H9 (cell line): Measurements from ENCODE around the gene GPR151. TPM values are rescaled to one million over a fixed set of nuclear protein-coding genes. Genes with fewer than 3 reads are reported as not detected.

ENCODE experiments used
- DNase-seq: peaks from one replicate; pipeline ENCODE4 v3.0.0-alpha.2; 2017
- H2AFZ ChIP-seq: one replicate; pipeline ENCODE4 v1.6.1; 2013; ENCODE audit warnings: mild to moderate bottlenecking, low read length, control low read depth, moderate library complexity
- H2AK5ac ChIP-seq: 2 replicates; pipeline ENCODE4 v1.6.1; 2013; ENCODE audit warnings: low read length, control low read depth, mixed read lengths; ENCODE audit not compliant: insufficient read length
- H2BK120ac ChIP-seq: one replicate; pipeline ENCODE4 v1.6.1; 2013; ENCODE audit warnings: low read depth, mild to moderate bottlenecking, low read length, control low read depth, inconsistent platforms; ENCODE audit not compliant: poor library complexity, severe bottlenecking
- H2BK12ac ChIP-seq: 2 replicates; pipeline ENCODE4 v1.6.1; 2013; ENCODE audit warnings: low read length, control low read depth, mixed read lengths, low read depth; ENCODE audit not compliant: insufficient read length
- H2BK15ac ChIP-seq: 2 replicates; pipeline ENCODE4 v1.6.1; 2013; ENCODE audit warnings: low read depth, low read length, control low read depth
- H2BK20ac ChIP-seq: one replicate; pipeline ENCODE4 v1.6.1; 2013; ENCODE audit warnings: low read depth, mild to moderate bottlenecking, low read length, control low read depth, inconsistent platforms; ENCODE audit not compliant: poor library complexity, severe bottlenecking
- H2BK5ac ChIP-seq: 2 replicates; pipeline ENCODE4 v1.6.1; 2013; ENCODE audit warnings: low read length, control low read depth, mixed read lengths; ENCODE audit not compliant: insufficient read length
- H3K14ac ChIP-seq: 2 replicates; pipeline ENCODE4 v1.6.1; 2013; ENCODE audit warnings: low read length, control low read depth; ENCODE audit not compliant: insufficient read depth
- H3K18ac ChIP-seq: 2 replicates; pipeline ENCODE4 v1.6.1; 2013; ENCODE audit warnings: low read depth, mild to moderate bottlenecking, mixed read lengths, low read length, control low read depth; ENCODE audit not compliant: insufficient read length
- H3K23ac ChIP-seq: 2 replicates; pipeline ENCODE4 v1.6.1; 2013; ENCODE audit warnings: low read length, control low read depth, mixed read lengths, low read depth; ENCODE audit not compliant: insufficient read length
- H3K23me2 ChIP-seq: 2 replicates; pipeline ENCODE4 v1.6.1; 2013; ENCODE audit warnings: low read depth, mild to moderate bottlenecking, mixed read lengths, low read length, control low read depth; ENCODE audit not compliant: insufficient read length, poor library complexity, severe bottlenecking
- H3K27ac ChIP-seq: 2 replicates; pipeline ENCODE4 v1.5.1; 2013; ENCODE audit warnings: low read length, control low read depth, mixed read lengths, low read depth; ENCODE audit not compliant: insufficient read length
- H3K27me3 ChIP-seq: 2 replicates; pipeline ENCODE4 v1.6.1; 2013; ENCODE audit warnings: low read length, control low read depth, inconsistent platforms; ENCODE audit not compliant: insufficient read depth
- H3K4ac ChIP-seq: 2 replicates; pipeline ENCODE4 v1.6.1; 2013; ENCODE audit warnings: low read depth, mild to moderate bottlenecking, control low read depth, inconsistent platforms, low read length, moderate library complexity
- H3K4me1 ChIP-seq: 2 replicates; pipeline ENCODE4 v1.6.1; 2013; ENCODE audit warnings: low read length, control low read depth, inconsistent platforms; ENCODE audit not compliant: insufficient read depth
- H3K4me2 ChIP-seq: 2 replicates; pipeline ENCODE4 v1.6.1; 2013; ENCODE audit warnings: low read length, control low read depth, mixed read lengths; ENCODE audit not compliant: insufficient read length, insufficient read depth
- H3K56ac ChIP-seq: 2 replicates; pipeline ENCODE4 v1.6.1; 2013; ENCODE audit warnings: low read depth, mild to moderate bottlenecking, mixed read lengths, low read length, control low read depth; ENCODE audit not compliant: insufficient read length
- H3K79me1 ChIP-seq: 2 replicates; pipeline ENCODE4 v1.6.1; 2013; ENCODE audit warnings: low read depth, mild to moderate bottlenecking, moderate library complexity, low read length, control low read depth, inconsistent platforms; ENCODE audit not compliant: insufficient read depth, poor library complexity, severe bottlenecking
- H3K79me2 ChIP-seq: 2 replicates; pipeline ENCODE4 v1.6.1; 2013; ENCODE audit warnings: low read length, control low read depth, inconsistent platforms; ENCODE audit not compliant: insufficient read depth
- H3K9ac ChIP-seq: 2 replicates; pipeline ENCODE4 v1.6.1; 2013; ENCODE audit warnings: low read length, control low read depth, mixed read lengths; ENCODE audit not compliant: insufficient read length; ENCODE audit errors: extremely low read depth
- H3K9me3 ChIP-seq: one replicate; pipeline ENCODE4 v1.6.1; 2013; ENCODE audit warnings: low read depth, low read length, inconsistent platforms; ENCODE audit not compliant: control insufficient read depth
- H3T11ph ChIP-seq: one replicate; pipeline ENCODE4 v1.6.1; 2013; ENCODE audit warnings: mild to moderate bottlenecking, low read length, control low read depth, inconsistent platforms
- H4K20me1 ChIP-seq: one replicate; pipeline ENCODE4 v1.6.1; 2013; ENCODE audit not compliant: control insufficient read depth, insufficient read length, insufficient read depth
- H4K5ac ChIP-seq: 2 replicates; pipeline ENCODE4 v1.6.1; 2013; ENCODE audit warnings: low read depth, mild to moderate bottlenecking, mixed read lengths, low read length, control low read depth; ENCODE audit not compliant: insufficient read length
- H4K8ac ChIP-seq: replicated peaks from 2 replicates; pipeline ENCODE4 v1.6.1; 2013; ENCODE audit warnings: low read length, control low read depth, mixed read lengths, low read depth; ENCODE audit not compliant: insufficient read length
- H4K91ac ChIP-seq: 2 replicates; pipeline ENCODE4 v1.6.1; 2013; ENCODE audit warnings: low read depth, mild to moderate bottlenecking, moderate library complexity, mixed read lengths, low read length, control low read depth; ENCODE audit not compliant: insufficient read length
- H3K27ac Mint-ChIP-seq, 3 experiments: 2 replicates in 2 of 3; 3 replicates in 1 of 3; pipeline ENCODE4 v1.8.0; 2020 to 2021; ENCODE audit warnings: mixed read lengths in 3 of 3, mild to moderate bottlenecking in 1 of 3, moderate library complexity in 1 of 3
- H3K27me3 Mint-ChIP-seq: 2 replicates; pipeline ENCODE4 v1.8.0; 2021; ENCODE audit warnings: low read depth, mild to moderate bottlenecking, moderate library complexity, mixed read lengths
- H3K36me3 Mint-ChIP-seq, 3 experiments: 2 replicates in 2 of 3; 3 replicates in 1 of 3; pipeline ENCODE4 v1.8.0; 2020 to 2021; ENCODE audit warnings: low read depth in 3 of 3, mixed read lengths in 3 of 3; ENCODE audit not compliant: insufficient read depth in 1 of 3
- H3K4me1 Mint-ChIP-seq, 2 experiments: 2 replicates each; pipeline ENCODE4 v1.8.0; 2020; ENCODE audit warnings: mixed read lengths in 2 of 2
- H3K4me3 Mint-ChIP-seq, 2 experiments: 2 replicates in 1 of 2; 3 replicates in 1 of 2; pipeline ENCODE4 v1.8.0; 2020 to 2021; ENCODE audit warnings: mild to moderate bottlenecking in 2 of 2, mixed read lengths in 2 of 2, moderate library complexity in 1 of 2
- H3K9me3 Mint-ChIP-seq, 2 experiments: 2 replicates in 1 of 2; 3 replicates in 1 of 2; pipeline ENCODE4 v1.8.0; 2020; ENCODE audit warnings: mild to moderate bottlenecking in 2 of 2, mixed read lengths in 2 of 2, moderate library complexity in 1 of 2
- CTCF ChIP-seq: fragments of 200-600 bp; sonication (generic); conservative IDR thresholded peaks from 3 replicates; pipeline ENCODE4 v1.8.0; 2021; ENCODE audit warnings: antibody characterized with exemption, mild to moderate bottlenecking
- WGBS: extraction: QIAGEN DNeasy Blood & Tissue Kit; methylation state at CpG from one replicate; pipeline ENCODE4 v1.1.7; 2013; ENCODE audit warnings: missing lambda C conversion rate, low lambda C conversion rate, mixed read lengths; ENCODE audit not compliant: insufficient read length; ENCODE audit errors: extremely low coverage; 5-methylcytosine and 5-hydroxymethylcytosine counted together
- total RNA-seq: library from RNA; stranded (reverse); gene quantifications from 2 replicates; pipeline ENCODE4 v1.2.1, GENCODE V29; 2021

Gene GPR151
- total RNA-seq, 1 experiment from 2014 or later = not detected

DNA sequence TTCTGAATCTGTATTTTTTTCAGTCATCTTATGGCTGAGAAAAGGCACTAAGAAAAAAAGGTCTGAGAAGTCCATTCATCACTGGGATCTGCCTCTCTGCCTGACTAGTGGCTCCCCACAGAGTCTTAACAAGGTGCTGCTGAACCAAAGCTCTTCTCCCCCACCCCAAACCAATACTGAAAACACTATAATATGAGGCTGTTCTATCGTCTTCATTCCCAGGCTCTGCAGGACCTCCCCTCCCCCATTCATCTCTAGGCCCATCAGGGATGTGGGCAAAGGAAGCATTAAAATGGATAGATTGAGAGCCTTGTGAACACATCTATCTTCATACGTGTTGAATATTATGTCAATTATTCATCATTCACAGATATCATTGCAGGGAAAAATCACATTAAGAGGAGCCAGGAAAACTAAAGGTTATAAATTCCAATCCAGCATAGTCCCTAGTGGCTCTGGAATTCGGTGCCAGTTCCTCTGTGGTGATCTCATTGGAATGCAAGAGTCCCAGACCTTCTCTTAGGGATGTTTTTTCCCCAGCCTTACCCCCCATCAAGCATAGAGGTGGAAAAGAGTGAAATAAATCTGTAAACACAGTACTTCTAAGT, 44.3 kb upstream of the GPR151 start:
- Mint-ChIP-seq H3K9me3 (peaks cover 14 to 17% of the 10 kb centered on the region in 2 experiments), H3K36me3 (peaks cover 4 to 14% (median 8%) of the 10 kb centered on the region in 3 experiments; a peak in 6 of 7 replicates), H3K4me1 (peaks cover 6 to 20% of the 10 kb centered on the region in 2 experiments), H3K4me3 (no peak overlapping the region), H3K27ac (peak overlapping the region in 2 of 3 experiments; percentile 77 to 81; a peak in 5 of 7 replicates), H3K27me3 (no peaks in the 10 kb centered on the region)
- Histone ChIP-seq H3K27ac (no peak overlapping the region), H3K27me3 (no peaks in the 10 kb centered on the region), H2BK120ac (no peak overlapping the region), H3K56ac (no peak overlapping the region), H3K4me2 (peak overlapping the region; percentile 28), H3T11ph (no peak overlapping the region), H3K9me3 (no peaks in the 10 kb centered on the region), H2BK12ac (no peak overlapping the region), H3K4ac (no peak overlapping the region), H2BK15ac (no peak overlapping the region), H4K91ac (no peak overlapping the region), H3K4me1 (peaks cover 15% of the 10 kb centered on the region; the same call in 1 of the 2 replicates), H3K23ac (no peak overlapping the region), H4K20me1 (no peaks in the 10 kb centered on the region), H2BK5ac (no peak overlapping the region), H3K14ac (no peak overlapping the region), H3K18ac (no peak overlapping the region), H3K23me2 (no peaks in the 10 kb centered on the region), H3K9ac (no peak overlapping the region), H2AFZ (no peak overlapping the region), H2BK20ac (no peak overlapping the region), H2AK5ac (no peak overlapping the region), H4K8ac (no peak overlapping the region), H3K79me2 (no peaks in the 10 kb centered on the region), H4K5ac (no peak overlapping the region), H3K79me1 (no peaks in the 10 kb centered on the region)
- no CpG with 5 or more reads among the region's 3 CpGs for WGBS
- TF ChIP-seq CTCF = no peak
- DNase-seq = no peak
